RPMI7951 (cell line): Measurements from ENCODE around the gene BTBD8. TPM values are rescaled to one million over a fixed set of nuclear protein-coding genes. Genes with fewer than 3 reads are reported as not detected.

Experiments
- DNase-seq: peaks from one replicate; pipeline ENCODE4 v3.0.0-alpha.2; 2012; ENCODE audit warnings: low read depth
- total RNA-seq: library from RNA; depleted of rRNA; stranded (reverse); fragments of >200 nt; shearing (Covaris generic); gene quantifications from 2 replicates; pipeline ENCODE4 v1.2.3, GENCODE V29; 2014; rRNA removed

BTBD8 gene
- total RNA-seq, 1 experiment from 2014 or later = 0.72 TPM

GRCh38 chr1:92191726-92192125 lies 111.6 kb downstream of the BTBD8 start:
- DNase-seq = no peak

GRCh38 chr1:92192246-92192645 lies 112.1 kb downstream of the BTBD8 start:
- DNase-seq = no peak

- DNase-seq = no peak
Measured at GRCh38 chr1:92194511-92194910, 114.4 kb downstream of the BTBD8 start.

- DNase-seq = no peak
Measured at GRCh38 chr1:92201973-92202372, 121.8 kb downstream of the BTBD8 start.

- DNase-seq = no peak
Measured at GRCh38 chr1:92203105-92203504, 123.0 kb downstream of the BTBD8 start.

DNA sequence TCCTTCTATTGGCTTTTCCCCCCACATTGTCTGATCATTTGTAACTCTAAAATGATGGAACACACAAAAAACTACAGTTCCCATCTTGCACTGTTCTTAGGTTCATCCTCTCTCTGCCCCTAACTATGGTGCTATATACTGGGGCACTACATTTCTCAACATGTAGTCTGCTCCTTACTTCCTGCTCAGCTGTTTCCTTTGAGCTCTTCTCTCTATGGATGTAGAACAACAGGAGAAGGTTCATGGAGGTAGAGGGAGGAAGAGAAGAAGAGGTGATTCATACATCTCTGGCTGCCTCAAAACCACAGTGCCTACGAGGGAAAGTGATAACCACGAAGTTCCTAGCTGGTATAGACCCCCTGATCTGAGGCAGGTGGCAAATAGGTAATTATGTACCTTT lies 130.6 kb downstream of the BTBD8 start:
- DNase-seq = no peak

GRCh38 chr1:92211166-92211565 lies 131.0 kb downstream of the BTBD8 start:
- no peak for DNase-seq

- no peak for DNase-seq
Measured at GRCh38 chr1:92217721-92218120, 137.6 kb downstream of the BTBD8 start, which contains the start of gene C1orf146. C1orf146 (plus strand) TSS chr1:92217915; CDS start chr1:92231421, 13,506 bp downstream.

DNA sequence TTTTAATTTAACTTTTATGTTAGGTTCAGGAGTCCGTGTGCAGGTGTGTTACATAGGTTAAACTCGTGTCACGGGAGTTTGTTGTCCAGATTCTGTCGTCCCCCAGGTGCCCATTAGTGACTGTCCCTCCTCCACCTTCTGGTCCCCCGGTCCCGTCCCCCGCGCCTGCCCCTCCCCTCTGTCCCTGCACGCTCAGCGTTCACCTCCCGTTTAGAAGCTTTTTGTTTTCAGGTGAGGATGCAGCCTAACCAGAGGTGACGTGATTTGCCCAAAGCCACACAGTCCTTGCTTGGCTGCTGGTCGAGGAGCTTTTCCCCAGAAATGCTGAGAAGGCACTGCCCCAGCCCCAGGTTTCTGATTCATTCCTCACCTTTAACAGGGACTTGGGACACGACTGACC lies 138.4 kb downstream of the BTBD8 start:
- DNase-seq = no peak

DNA sequence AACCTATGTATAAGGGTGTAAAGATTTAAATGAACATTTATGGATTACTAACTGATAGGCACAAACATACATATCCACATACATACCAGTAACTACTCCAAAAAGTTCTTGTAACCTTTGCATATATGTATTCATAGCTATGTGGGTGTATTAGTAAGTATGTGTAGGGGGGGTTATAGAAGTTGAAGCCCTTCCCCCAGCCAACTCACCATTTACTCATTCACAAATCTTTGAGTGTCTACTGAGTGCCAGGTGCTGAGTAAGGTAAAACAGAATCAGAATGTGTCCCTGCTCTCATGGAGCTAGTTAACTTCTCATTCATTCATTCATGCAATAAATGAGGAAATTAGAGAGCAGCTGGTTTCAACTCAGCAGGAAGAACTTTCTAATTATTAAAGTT lies 138.9 kb downstream of the BTBD8 start:
- DNase-seq = no peak

GRCh38 chr1:92228401-92228800 lies 148.3 kb downstream of the BTBD8 start:
- DNase-seq = no peak

GRCh38 chr1:92230736-92231135 lies 150.6 kb downstream of the BTBD8 start:
- no peak for DNase-seq

Other genes starting within 250 kb of the BTBD8 start
- gene TGFBR3, start 194.2 kb upstream of the BTBD8 start, total RNA-seq = 4.5 and 7.3 TPM in 2 replicates
- gene BRDT, start 130.9 kb upstream of the BTBD8 start, total RNA-seq = not detected in 2 replicates
- gene EPHX4, start 50.4 kb upstream of the BTBD8 start, total RNA-seq = 2.6 and 2.8 TPM in 2 replicates
- not detected in 2 replicates for gene SETSIP, start 4.9 kb upstream of the BTBD8 start, total RNA-seq
- not detected in 2 replicates for gene C1orf146, start 137.6 kb downstream of the BTBD8 start, total RNA-seq
- 15.9 and 20.2 TPM in 2 replicates for gene GLMN, start 218.6 kb downstream of the BTBD8 start, total RNA-seq
- 11.2 and 14.8 TPM in 2 replicates for gene RPAP2, start 218.7 kb downstream of the BTBD8 start, total RNA-seq